ENCODE results near the gene HMCN1. TPM values are rescaled to one million over a fixed set of nuclear protein-coding genes. Genes with fewer than 3 reads are reported as not detected.

The HMCN1 gene
- total RNA-seq, 1 donor from 2014 or later: 0.22 TPM

GRCh38 chr1:185896863-185897262 lies 162.7 kb downstream of the HMCN1 start:
- intact Hi-C loops (cut with micrococcal nuclease): no loop called here

GRCh38 chr1:185906186-185906585 lies 172.0 kb downstream of the HMCN1 start:
- intact Hi-C loops (cut with micrococcal nuclease): no loop called here

GRCh38 chr1:185907246-185907645 lies 173.1 kb downstream of the HMCN1 start:
- intact Hi-C loops (cut with micrococcal nuclease): no loop called here

GRCh38 chr1:185911978-185912377 lies 177.8 kb downstream of the HMCN1 start:
- intact Hi-C loops (cut with micrococcal nuclease): no loop called here

GRCh38 chr1:185912504-185912903 lies 178.3 kb downstream of the HMCN1 start:
- intact Hi-C loops (cut with micrococcal nuclease): no loop called here

GRCh38 chr1:185914089-185914488 lies 179.9 kb downstream of the HMCN1 start:
- intact Hi-C loops (cut with micrococcal nuclease): no loop called here

GRCh38 chr1:185916861-185917260 lies 182.7 kb downstream of the HMCN1 start:
- intact Hi-C loops (cut with micrococcal nuclease): no loop called here

- intact Hi-C loops (cut with micrococcal nuclease): no loop called here
Observed at GRCh38 chr1:185917646-185918045, 183.5 kb downstream of the HMCN1 start.

GRCh38 chr1:185920602-185921001 lies 186.4 kb downstream of the HMCN1 start:
- intact Hi-C loops (cut with micrococcal nuclease): no loop called here

- intact Hi-C loops (cut with micrococcal nuclease): no loop called here
Observed at GRCh38 chr1:185921636-185922035, 187.4 kb downstream of the HMCN1 start.

GRCh38 chr1:185926588-185926987 lies 192.4 kb downstream of the HMCN1 start:
- intact Hi-C loops (cut with micrococcal nuclease): no loop called here

GRCh38 chr1:185929776-185930175 lies 195.6 kb downstream of the HMCN1 start:
- intact Hi-C loops (cut with micrococcal nuclease): no loop called here

- intact Hi-C loops (cut with micrococcal nuclease): no loop called here
Observed at GRCh38 chr1:185931438-185931837, 197.2 kb downstream of the HMCN1 start.

- intact Hi-C loops (cut with micrococcal nuclease): no loop called here
Observed at GRCh38 chr1:185933580-185933979, 199.4 kb downstream of the HMCN1 start.

- intact Hi-C loops (cut with micrococcal nuclease): no loop called here
Observed at GRCh38 chr1:185934476-185935189, 200.4 kb downstream of the HMCN1 start.

GRCh38 chr1:185935360-185935759 lies 201.2 kb downstream of the HMCN1 start:
- intact Hi-C loops (cut with micrococcal nuclease): no loop called here

GRCh38 chr1:185936641-185937040 lies 202.4 kb downstream of the HMCN1 start:
- intact Hi-C loops (cut with micrococcal nuclease): no loop called here

GRCh38 chr1:185938396-185938795 lies 204.2 kb downstream of the HMCN1 start:
- intact Hi-C loops (cut with micrococcal nuclease): no loop called here

- intact Hi-C loops (cut with micrococcal nuclease): no loop called here
Observed at GRCh38 chr1:185939142-185939541, 205.0 kb downstream of the HMCN1 start.

GRCh38 chr1:185942961-185943360 lies 208.8 kb downstream of the HMCN1 start:
- intact Hi-C loops (cut with micrococcal nuclease): no loop called here

- intact Hi-C loops (cut with micrococcal nuclease): no loop called here
Observed at GRCh38 chr1:185956881-185957280, 222.7 kb downstream of the HMCN1 start.

- intact Hi-C loops (cut with micrococcal nuclease): no loop called here
Observed at GRCh38 chr1:185957441-185958363, 223.5 kb downstream of the HMCN1 start.

Measured in T-helper 1 cell treated with Interleukin-12 subunit alpha and Interleukin-12 subunit beta and Interleukin-4 antibody, amounts not matched to agents 30 ng/mL and 1 ng/mL, for 36 hours (primary cell).